ENCODE results near the gene NAP1L5.

DNA sequence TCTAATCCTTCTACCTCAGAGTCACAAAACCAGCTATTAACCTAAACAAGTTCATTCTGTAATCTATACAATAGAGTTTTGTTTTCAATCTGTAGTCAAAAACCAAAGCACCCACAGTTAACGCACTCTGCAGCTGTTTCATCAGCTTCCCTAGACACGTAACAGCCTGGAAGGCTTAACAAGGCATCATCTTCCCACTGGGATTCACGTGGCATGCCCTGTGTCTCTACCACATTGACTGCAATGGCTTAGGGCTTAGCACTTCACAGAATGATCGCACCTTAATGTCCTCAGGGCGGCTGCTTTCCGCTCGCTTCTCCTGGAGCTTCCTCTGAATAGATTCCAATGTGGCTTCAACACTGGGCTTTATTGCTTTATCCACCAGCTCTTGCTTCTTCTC lies 49.7 kb upstream of the NAP1L5 start:
- TF ChIP-seq, protein P1, sequence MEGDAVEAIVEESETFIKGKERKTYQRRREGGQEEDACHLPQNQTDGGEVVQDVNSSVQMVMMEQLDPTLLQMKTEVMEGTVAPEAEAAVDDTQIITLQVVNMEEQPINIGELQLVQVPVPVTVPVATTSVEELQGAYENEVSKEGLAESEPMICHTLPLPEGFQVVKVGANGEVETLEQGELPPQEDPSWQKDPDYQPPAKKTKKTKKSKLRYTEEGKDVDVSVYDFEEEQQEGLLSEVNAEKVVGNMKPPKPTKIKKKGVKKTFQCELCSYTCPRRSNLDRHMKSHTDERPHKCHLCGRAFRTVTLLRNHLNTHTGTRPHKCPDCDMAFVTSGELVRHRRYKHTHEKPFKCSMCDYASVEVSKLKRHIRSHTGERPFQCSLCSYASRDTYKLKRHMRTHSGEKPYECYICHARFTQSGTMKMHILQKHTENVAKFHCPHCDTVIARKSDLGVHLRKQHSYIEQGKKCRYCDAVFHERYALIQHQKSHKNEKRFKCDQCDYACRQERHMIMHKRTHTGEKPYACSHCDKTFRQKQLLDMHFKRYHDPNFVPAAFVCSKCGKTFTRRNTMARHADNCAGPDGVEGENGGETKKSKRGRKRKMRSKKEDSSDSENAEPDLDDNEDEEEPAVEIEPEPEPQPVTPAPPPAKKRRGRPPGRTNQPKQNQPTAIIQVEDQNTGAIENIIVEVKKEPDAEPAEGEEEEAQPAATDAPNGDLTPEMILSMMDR (conservative IDR thresholded peaks at IDR 0.05; ENCODE audit: low read depth, low read length), result no peak
- no peak for TF ChIP-seq EZH2 (IDR thresholded peaks at IDR 0.05; ENCODE audit: low read length, unreplicated experiment)
